Measurements from ENCODE around the gene IQCM.

- TF ChIP-seq POLR2A (IDR thresholded peaks at IDR 0.05; ENCODE audit: low read depth, low read length): no peak
- no peak for TF ChIP-seq POLR2AphosphoS5 (IDR thresholded peaks at IDR 0.05; ENCODE audit: low read depth, low read length)
Measured at GRCh38 chr4:149706942-149707341, 108.7 kb downstream of the IQCM start.
